C4-2B (cell line): ENCODE measurements around the gene CDH18.

Source experiments
- H3K27ac ChIP-seq: fragments of 450-650 bp; 2 replicates; pipeline ENCODE4 v1.5.1; 2017
- ZFX ChIP-seq: fragments of 450-650 bp; IDR thresholded peaks from 2 replicates; pipeline ENCODE4 v1.6.1; 2017
- TF ChIP-seq, protein P1 (sequence below): fragments of 450-650 bp; conservative IDR thresholded peaks from 2 replicates; pipeline ENCODE4 v1.5.1; 2017; ENCODE audit warnings: mild to moderate bottlenecking

The CDH18 gene

DNA sequence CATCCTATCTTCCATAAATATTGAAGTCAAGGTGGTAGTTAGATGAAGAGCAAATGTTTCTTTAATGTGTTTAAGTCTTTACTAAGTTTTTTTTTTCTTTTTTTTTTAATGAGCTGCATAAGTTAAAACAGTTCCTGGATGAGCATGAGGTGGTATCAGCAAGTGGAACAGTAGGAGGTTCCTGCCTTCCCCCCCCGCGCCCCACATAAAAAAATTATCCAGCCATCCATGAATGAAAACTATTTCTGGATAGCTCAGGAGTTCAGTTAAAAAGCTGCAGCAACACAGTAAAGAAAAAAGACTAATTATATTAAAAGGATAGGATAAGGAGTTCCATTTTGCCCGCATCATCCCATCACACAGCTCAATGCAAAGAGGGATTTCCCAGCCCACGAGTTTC is 349.5 kb downstream of the CDH18 start:
- TF ChIP-seq ZFX = no peak
- TF ChIP-seq, protein P1, sequence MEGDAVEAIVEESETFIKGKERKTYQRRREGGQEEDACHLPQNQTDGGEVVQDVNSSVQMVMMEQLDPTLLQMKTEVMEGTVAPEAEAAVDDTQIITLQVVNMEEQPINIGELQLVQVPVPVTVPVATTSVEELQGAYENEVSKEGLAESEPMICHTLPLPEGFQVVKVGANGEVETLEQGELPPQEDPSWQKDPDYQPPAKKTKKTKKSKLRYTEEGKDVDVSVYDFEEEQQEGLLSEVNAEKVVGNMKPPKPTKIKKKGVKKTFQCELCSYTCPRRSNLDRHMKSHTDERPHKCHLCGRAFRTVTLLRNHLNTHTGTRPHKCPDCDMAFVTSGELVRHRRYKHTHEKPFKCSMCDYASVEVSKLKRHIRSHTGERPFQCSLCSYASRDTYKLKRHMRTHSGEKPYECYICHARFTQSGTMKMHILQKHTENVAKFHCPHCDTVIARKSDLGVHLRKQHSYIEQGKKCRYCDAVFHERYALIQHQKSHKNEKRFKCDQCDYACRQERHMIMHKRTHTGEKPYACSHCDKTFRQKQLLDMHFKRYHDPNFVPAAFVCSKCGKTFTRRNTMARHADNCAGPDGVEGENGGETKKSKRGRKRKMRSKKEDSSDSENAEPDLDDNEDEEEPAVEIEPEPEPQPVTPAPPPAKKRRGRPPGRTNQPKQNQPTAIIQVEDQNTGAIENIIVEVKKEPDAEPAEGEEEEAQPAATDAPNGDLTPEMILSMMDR = no peak
- H3K27ac ChIP-seq = no peak overlapping the region

DNA sequence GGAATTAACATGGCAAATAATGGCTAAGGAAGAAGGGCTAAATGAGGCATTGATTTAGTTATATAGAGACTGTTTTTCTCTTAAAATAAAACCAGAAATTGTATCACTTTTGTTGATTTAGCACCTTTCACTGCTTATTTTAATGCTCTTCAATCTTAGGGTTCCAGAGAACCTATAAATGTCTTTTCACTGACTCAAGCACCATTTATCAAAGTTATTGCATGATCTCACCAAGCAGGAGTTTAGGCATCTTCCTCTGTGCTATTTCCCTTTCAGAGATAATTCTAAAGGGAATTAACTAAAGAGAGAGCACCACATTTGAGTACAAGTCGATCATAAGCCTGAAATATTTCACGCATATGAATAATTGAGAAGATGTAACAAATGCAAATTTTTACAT is 357.1 kb downstream of the CDH18 start:
- no peak overlapping the region for H3K27ac ChIP-seq

DNA sequence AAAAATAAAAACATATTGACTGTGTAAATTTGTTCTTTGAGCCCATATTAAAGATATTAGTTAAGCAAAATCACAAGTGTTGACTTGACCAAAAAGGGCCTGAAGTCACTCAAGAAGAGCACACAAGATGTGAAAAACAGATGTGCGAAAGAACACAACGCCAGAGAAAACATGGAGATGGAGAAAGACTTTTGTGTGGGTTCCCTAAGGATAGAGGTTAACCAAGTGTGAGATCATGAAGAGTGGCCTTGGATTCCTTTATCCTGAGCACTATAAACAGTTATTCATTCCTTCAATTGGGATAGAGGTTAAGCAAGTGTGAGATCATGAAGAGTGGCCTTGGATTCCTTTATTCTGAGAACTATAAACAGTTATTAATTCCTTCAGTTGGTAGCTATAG is 361.8 kb downstream of the CDH18 start:
- H3K27ac ChIP-seq = no peak overlapping the region
- TF ChIP-seq, protein P1 = no peak
- TF ChIP-seq ZFX = no peak

More for the DNA sequence above, 357.1 kb downstream of the CDH18 start:
- TF ChIP-seq ZFX = no peak
- TF ChIP-seq, protein P1 = no peak

DNA sequence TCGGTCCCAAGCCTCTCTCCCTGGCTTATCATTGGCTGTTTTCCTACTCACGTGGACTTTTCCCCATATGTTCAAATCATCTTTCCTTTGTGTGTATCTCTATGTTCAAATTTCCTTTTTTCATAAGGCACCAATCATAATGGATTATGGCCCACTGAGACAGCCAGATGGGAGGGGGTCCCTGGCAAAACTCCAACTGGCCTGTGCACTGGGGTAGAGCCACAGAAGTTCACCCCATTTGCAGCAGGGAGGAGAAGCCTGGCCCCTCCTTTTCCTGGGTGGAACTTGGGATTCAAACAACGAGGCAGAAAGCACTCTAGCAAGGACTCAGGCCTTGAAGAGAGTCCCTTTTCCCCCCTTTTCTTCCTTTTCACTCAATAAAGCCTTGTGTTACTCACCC is 362.4 kb downstream of the CDH18 start:
- TF ChIP-seq, protein P1 = no peak
- TF ChIP-seq ZFX = no peak

DNA sequence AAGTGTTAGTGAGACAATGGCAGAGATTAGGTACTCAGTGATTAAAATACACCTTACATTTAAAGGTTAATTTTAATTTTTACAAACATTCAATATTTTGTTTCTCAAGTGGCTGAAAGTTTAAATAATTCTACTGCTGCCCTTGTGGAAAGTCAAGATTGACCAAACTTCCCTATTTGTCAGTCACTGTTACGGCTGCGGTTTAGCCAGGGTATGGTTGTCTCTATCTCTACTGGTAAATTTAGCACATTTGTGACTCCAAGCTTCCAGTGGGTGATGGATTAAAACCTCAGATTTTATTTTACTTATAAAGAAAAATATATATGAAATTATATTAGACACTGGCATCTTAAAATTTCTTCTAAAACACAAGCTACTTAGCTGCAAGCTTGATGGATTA is 368.4 kb downstream of the CDH18 start:
- no peak for TF ChIP-seq ZFX
- TF ChIP-seq, protein P1 = no peak
- no peak overlapping the region for H3K27ac ChIP-seq

More for the DNA sequence above, 362.4 kb downstream of the CDH18 start:
- no peak overlapping the region for H3K27ac ChIP-seq

DNA sequence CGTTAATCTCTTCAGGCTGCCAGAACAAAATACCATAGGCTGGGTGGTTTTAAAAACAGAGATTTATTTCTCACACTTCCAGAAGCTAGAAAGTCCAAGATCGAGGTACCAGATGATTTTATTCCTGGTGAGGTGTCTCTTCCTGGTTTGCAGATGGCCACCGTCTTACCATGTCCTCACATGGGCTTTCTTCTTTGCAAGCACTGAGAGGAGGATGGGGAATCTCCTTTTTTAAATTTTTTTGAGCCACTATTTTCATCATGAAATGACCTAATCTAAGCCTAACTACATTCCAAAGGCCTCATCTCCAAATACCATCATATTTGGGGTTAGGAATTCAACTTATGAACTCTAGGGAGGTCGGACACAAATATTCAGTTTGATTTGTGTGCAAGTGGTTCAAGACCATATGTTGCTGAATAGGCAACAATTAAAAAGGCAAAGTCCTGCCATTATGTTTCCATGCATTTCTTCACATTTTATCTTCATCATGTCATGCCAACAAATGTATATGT is 371.2 kb downstream of the CDH18 start:
- TF ChIP-seq, protein P1 = no peak
- TF ChIP-seq ZFX = no peak
- H3K27ac ChIP-seq = no peak overlapping the region

DNA sequence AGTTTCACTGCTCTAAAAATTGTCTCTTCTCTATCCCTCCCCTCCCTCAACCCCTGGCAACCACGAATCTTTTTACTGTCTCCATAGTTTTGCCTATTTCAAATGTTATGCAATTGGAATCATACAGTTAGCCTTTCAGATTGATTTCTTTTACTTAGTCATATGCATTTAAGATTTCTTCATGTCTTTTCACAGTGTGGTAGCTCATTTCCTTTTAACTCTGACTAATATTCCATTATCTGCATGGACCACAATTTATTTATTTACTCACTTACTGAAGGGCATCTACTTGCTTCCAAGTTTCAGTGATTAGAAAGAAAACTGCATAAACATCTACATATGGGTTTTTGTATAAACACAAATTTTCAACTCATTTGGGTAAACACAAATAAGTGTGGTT is 372.3 kb downstream of the CDH18 start:
- H3K27ac ChIP-seq = no peak overlapping the region
- TF ChIP-seq, protein P1 = no peak
- TF ChIP-seq ZFX = no peak
